Liver (tissue), 3 donors: ENCODE data around the gene ARFGAP2.

Source experiments
- HNF4A ChIP-seq, 2 donors: conservative IDR thresholded peaks; 2 replicates each; pipeline ENCODE4 v1.6.1; 2016; ENCODE audit warnings: antibody characterized with exemption in 2 of 2, mild to moderate bottlenecking in 2 of 2
- TF ChIP-seq, protein P1 (sequence below): fragments of 150-350 bp; IDR thresholded peaks from 2 replicates; pipeline ENCODE4 v1.5.1; 2017; ENCODE audit warnings: improper control_type of control experiment, low read depth, low read length; ENCODE audit not compliant: missing input control
- donor health status: healthy.
- donor health status: healthy.

DNA sequence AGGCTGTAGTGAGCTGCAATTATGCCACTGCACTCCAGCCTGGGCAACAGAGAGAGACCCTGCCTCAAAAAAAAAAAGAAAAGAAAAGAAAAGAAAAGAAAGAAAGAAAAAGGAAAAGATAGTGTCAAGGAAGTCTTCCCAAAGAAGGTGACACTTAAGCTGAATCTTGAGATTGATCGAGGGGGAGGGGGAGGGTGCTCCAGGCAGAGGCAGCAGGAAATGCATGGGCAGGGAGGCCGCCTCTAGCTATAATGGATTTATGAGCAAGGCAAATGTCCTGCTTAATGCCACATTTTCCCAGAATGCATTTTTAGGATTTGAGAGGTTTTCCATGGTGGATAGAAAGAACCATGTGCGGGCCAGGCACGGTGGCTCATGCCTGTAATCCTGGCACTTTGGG lies 24.3 kb upstream of the ARFGAP2 start:
- TF ChIP-seq, protein P1, sequence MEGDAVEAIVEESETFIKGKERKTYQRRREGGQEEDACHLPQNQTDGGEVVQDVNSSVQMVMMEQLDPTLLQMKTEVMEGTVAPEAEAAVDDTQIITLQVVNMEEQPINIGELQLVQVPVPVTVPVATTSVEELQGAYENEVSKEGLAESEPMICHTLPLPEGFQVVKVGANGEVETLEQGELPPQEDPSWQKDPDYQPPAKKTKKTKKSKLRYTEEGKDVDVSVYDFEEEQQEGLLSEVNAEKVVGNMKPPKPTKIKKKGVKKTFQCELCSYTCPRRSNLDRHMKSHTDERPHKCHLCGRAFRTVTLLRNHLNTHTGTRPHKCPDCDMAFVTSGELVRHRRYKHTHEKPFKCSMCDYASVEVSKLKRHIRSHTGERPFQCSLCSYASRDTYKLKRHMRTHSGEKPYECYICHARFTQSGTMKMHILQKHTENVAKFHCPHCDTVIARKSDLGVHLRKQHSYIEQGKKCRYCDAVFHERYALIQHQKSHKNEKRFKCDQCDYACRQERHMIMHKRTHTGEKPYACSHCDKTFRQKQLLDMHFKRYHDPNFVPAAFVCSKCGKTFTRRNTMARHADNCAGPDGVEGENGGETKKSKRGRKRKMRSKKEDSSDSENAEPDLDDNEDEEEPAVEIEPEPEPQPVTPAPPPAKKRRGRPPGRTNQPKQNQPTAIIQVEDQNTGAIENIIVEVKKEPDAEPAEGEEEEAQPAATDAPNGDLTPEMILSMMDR: no peak
- TF ChIP-seq HNF4A (conservative IDR thresholded peaks at IDR 0.05): no peak
